Subcutaneous abdominal adipose tissue (tissue), 5 donors: ENCODE results near the gene AGPAT1.

Source experiments
- H3K27ac ChIP-seq: one replicate; pipeline ENCODE4 v1.7.0; 2013; ENCODE audit warnings: low read depth, mild to moderate bottlenecking, inconsistent platforms, low read length, moderate library complexity
- H3K27me3 ChIP-seq, 5 donors: one replicate each; pipeline ENCODE4 v1.7.0; 2013; ENCODE audit warnings: low read length in 5 of 5, inconsistent platforms in 1 of 5; ENCODE audit not compliant: control insufficient read depth in 5 of 5, insufficient read depth in 4 of 5
- H3K36me3 ChIP-seq, 5 donors: one replicate each; pipeline ENCODE4 v1.7.0; 2013; ENCODE audit warnings: low read length in 5 of 5; ENCODE audit not compliant: control insufficient read depth in 5 of 5, insufficient read depth in 5 of 5
- H3K4me1 ChIP-seq, 5 donors: one replicate each; pipeline ENCODE4 v1.7.0; 2013; ENCODE audit warnings: low read length in 5 of 5, mild to moderate bottlenecking in 3 of 5, moderate library complexity in 1 of 5; ENCODE audit not compliant: control insufficient read depth in 5 of 5, insufficient read depth in 5 of 5
- H3K4me3 ChIP-seq, 5 donors: one replicate each; pipeline ENCODE4 v1.7.0; 2013; ENCODE audit warnings: low read length in 5 of 5, low read depth in 1 of 5
- H3K9ac ChIP-seq, 5 donors: one replicate each; pipeline ENCODE4 v1.7.0; 2013; ENCODE audit warnings: low read length in 5 of 5, mild to moderate bottlenecking in 4 of 5, moderate library complexity in 3 of 5
- H3K9me3 ChIP-seq, 5 donors: one replicate each; pipeline ENCODE4 v1.7.0; 2013; ENCODE audit warnings: low read length in 5 of 5; ENCODE audit not compliant: control insufficient read depth in 5 of 5
- donor health status: healthy.
- donor health status: healthy.
- donor health status: healthy.
- donor health status: healthy.
- donor health status: healthy.

AGPAT1 gene

GRCh38 chr6:32137454-32137853, 38.4 kb downstream of the AGPAT1 start:
- peaks cover 0 to 3% (median 0%) of the 10 kb centered on the region in 5 donors for H3K27me3 ChIP-seq
- H3K4me3 ChIP-seq, result no peak overlapping the region
- no peaks in the 10 kb centered on the region for H3K9me3 ChIP-seq
- no peaks in the 10 kb centered on the region for H3K36me3 ChIP-seq
- H3K4me1 ChIP-seq, result peaks cover 0 to 6% (median 3%) of the 10 kb centered on the region in 5 donors
- no peak overlapping the region for H3K9ac ChIP-seq
- no peak overlapping the region for H3K27ac ChIP-seq

DNA sequence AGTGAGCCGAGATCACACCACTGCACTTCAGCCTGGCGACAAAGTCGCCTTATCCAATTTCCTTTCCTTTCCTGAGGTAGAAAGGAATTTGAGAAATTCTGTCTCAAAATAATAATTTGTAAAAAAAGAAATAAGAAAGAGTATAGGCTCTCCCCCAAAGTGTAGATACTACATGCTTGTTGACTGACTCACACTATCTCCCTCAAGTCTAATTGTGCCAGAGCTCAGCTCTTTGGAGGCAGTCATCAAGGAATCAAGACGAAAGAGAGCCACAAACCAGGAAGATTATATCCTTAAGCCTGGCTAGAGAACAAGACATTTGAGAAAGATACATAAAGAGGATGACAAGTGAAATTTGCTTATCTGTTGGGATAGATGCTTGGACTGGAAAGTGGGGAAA, 42.1 kb downstream of the AGPAT1 start:
- Histone ChIP-seq H3K9ac (no peak overlapping the region), H3K4me1 (peaks cover 3 to 17% (median 13%) of the 10 kb centered on the region in 5 donors), H3K27me3 (no peaks in the 10 kb centered on the region), H3K27ac (no peak overlapping the region), H3K36me3 (no peaks in the 10 kb centered on the region), H3K9me3 (no peaks in the 10 kb centered on the region), H3K4me3 (no peak overlapping the region)

- no peaks in the 10 kb centered on the region for H3K27me3 ChIP-seq
- peaks cover 7 to 32% (median 25%) of the 10 kb centered on the region in 5 donors for H3K4me1 ChIP-seq
- H3K36me3 ChIP-seq, result no peaks in the 10 kb centered on the region
- H3K27ac ChIP-seq, result no peak overlapping the region
- H3K9ac ChIP-seq, result no peak overlapping the region
- H3K9me3 ChIP-seq, result no peaks in the 10 kb centered on the region
- H3K4me3 ChIP-seq, result no peak overlapping the region
Observed at GRCh38 chr6:32132110-32132509, 43.8 kb downstream of the AGPAT1 start.

GRCh38 chr6:32131439-32131948, 44.4 kb downstream of the AGPAT1 start:
- Histone ChIP-seq H3K9me3 (no peaks in the 10 kb centered on the region), H3K36me3 (peaks cover 0 to 6% (median 0%) of the 10 kb centered on the region in 5 donors), H3K27ac (no peak overlapping the region), H3K4me3 (no peak overlapping the region), H3K4me1 (peaks cover 10 to 38% (median 31%) of the 10 kb centered on the region in 5 donors), H3K27me3 (no peaks in the 10 kb centered on the region), H3K9ac (no peak overlapping the region)

DNA sequence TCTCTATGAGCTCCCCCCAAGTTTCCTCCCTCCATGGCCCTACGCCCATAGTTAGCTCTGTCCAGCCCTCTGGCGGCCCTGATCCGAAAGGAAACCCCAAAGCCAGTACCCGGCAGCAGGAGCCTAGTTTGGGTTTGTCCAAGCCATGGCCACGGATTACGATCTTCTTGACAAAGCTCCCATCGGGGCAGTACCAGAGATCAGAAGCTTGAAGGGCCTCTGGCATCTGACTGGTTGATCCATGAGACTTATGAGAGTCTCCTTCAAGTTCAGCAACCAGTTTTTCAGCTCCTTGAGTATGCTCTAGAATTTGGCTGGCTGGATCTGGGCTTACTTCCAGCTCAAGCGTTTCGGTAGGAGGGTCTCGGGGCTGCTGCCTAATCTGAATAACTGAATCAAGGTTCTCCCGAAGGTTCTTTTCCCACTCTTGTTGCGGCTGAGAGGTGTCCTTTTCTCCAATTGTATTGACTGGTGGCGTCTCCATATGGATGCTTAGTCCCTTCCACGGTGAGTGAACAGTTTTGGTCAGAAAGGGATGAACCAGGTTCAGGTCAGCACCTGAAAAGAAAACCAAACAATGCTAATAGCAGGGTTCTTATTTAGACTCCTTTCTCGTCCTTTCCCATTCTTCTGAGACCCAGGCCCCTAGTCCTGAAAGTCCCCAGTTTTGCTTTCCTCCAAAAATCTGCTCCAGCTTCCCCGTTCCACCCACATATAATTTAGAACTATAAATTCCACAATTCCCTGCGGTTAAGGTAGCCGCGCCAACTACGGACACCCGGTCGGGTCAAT, 46.4 kb downstream of the AGPAT1 start:
- H3K27me3 ChIP-seq, result no peaks in the 10 kb centered on the region
- no peaks in the 10 kb centered on the region for H3K9me3 ChIP-seq
- H3K4me3 ChIP-seq, result peak overlapping the region; percentile 77 to 96 (median 82)
- H3K4me1 ChIP-seq, result peaks cover 10 to 38% (median 34%) of the 10 kb centered on the region in 5 donors
- H3K9ac ChIP-seq, result peak overlapping the region; percentile 13 to 86 (median 79)
- peak overlapping the region; percentile 87 for H3K27ac ChIP-seq
- H3K36me3 ChIP-seq, result peaks cover 0 to 25% (median 16%) of the 10 kb centered on the region in 5 donors

DNA sequence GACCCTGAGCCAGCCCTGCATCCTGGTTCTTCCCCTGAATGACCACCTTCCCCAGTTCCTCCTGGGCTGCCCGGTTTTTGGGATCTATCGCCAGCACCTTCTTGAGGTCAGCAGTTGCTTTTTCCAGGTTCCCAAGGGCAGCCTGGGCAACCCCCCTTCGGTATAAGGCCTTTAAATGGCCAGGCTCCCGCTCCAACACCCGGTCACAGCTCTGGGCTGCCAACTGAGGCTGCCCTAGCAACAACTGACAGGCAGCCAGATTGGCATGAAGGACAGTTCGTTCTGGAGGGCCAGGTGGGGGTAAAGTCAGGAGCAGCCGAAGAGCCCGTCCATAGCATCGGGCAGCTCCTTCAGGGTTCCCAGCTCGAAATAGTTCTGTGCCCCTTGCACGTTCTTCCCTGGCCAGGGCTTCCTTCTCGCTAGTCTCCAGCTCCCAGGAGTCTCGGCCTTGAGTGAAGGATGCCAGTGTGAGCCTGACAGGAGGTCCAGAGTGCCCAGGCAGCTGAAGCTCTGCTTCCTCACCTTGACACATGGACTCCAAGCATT, 47.1 kb downstream of the AGPAT1 start:
- Histone ChIP-seq H3K27me3 (no peaks in the 10 kb centered on the region), H3K9ac (peak overlapping the region in 2 of 5 donors; percentile 79 to 83), H3K4me3 (peak overlapping the region; percentile 77 to 100 (median 96)), H3K4me1 (peaks cover 10 to 38% (median 34%) of the 10 kb centered on the region in 5 donors), H3K27ac (peak overlapping the region; percentile 87), H3K36me3 (peaks cover 0 to 31% (median 23%) of the 10 kb centered on the region in 5 donors), H3K9me3 (no peaks in the 10 kb centered on the region)

- H3K4me1 ChIP-seq, result peaks cover 10 to 38% (median 34%) of the 10 kb centered on the region in 5 donors
Observed at GRCh38 chr6:32127717-32128592, 47.9 kb downstream of the AGPAT1 start, which contains the start of gene ATF6B. ATF6B (minus strand) TSS chr6:32128246; CDS start chr6:32128207, 39 bp downstream.

DNA sequence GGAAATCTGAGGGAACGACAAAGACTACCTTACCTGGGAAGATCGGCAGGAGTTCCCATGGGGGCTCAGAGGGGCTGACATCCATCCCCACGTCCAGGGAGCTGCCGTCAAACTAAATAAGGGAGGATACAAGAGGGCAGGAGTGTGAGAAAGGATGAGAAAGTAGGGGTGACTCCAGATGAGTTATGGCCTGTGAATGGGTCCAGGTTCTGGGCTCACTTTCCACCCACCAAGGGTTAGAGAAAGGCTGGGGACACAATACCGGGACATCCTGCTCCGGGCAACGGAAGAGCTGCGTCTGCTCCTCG, 48.5 kb downstream of the AGPAT1 start:
- Histone ChIP-seq H3K27ac (peak overlapping the region; percentile 82), H3K9ac (peak overlapping the region; percentile 68 to 84 (median 77)), H3K27me3 (no peaks in the 10 kb centered on the region), H3K4me3 (peak overlapping the region; percentile 92 to 100 (median 96)), H3K36me3 (peaks cover 0 to 40% (median 30%) of the 10 kb centered on the region in 5 donors), H3K4me1 (peaks cover 10 to 38% (median 34%) of the 10 kb centered on the region in 5 donors), H3K9me3 (no peaks in the 10 kb centered on the region)

More at GRCh38 chr6:32127717-32128592, 47.9 kb downstream of the AGPAT1 start, which contains the start of gene ATF6B:
- H3K9me3 ChIP-seq, result no peaks in the 10 kb centered on the region
- no peaks in the 10 kb centered on the region for H3K27me3 ChIP-seq
- H3K4me3 ChIP-seq, result peak within 1 kb of the TSS; percentile 92 to 100 (median 96)
- H3K36me3 ChIP-seq, result peaks cover 0 to 40% (median 28%) of the 10 kb centered on the region in 5 donors
- H3K9ac ChIP-seq, result peak within 1 kb of the TSS; percentile 71 to 84 (median 79)
- H3K27ac ChIP-seq, result peak within 1 kb of the TSS; percentile 87

DNA sequence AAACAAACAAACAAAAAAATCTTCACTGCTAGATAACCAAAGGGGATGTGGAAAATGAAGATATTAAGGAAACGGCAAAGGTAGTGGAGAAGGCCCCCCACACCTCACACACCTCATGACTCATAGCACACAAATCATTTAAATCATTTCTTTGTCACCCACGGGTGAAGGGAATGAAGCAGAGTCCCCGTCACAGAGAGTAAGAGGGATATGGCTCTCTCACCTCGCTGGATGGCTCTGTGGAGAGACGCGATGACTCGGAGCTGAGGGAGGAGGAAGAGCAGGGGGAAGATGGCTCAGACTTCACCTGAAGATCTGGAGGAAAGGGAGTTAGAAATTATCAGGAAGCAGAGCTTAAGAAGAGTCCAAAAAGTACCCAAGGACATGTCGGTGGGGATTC, 49.0 kb downstream of the AGPAT1 start:
- H3K27ac ChIP-seq, result peak overlapping the region; percentile 82
- H3K36me3 ChIP-seq, result peaks cover 0 to 44% (median 35%) of the 10 kb centered on the region in 5 donors
- peaks cover 10 to 38% (median 34%) of the 10 kb centered on the region in 5 donors for H3K4me1 ChIP-seq
- H3K4me3 ChIP-seq, result peak overlapping the region; percentile 92 to 100 (median 96)
- H3K9ac ChIP-seq, result peak overlapping the region; percentile 68 to 84 (median 77)
- no peaks in the 10 kb centered on the region for H3K27me3 ChIP-seq
- no peaks in the 10 kb centered on the region for H3K9me3 ChIP-seq
